Prostate gland (tissue), 2 donors: ENCODE data around the gene FNDC3B. TPM values are rescaled to one million over a fixed set of nuclear protein-coding genes. Genes with fewer than 3 reads are reported as not detected.

Experiments used
- DNase-seq: peaks from one replicate; pipeline ENCODE4 v3.0.0-alpha.2; 2019; ENCODE audit warnings: low spot score
- H3K27ac ChIP-seq, 2 donors: fragments of 200-600 bp; sonication (generic); 2 replicates each; pipeline ENCODE4 v1.5.1; 2017 to 2019
- H3K27me3 ChIP-seq: fragments of 200-600 bp; sonication (generic); replicated peaks from 2 replicates; pipeline ENCODE4 v1.5.1; 2019; ENCODE audit not compliant: insufficient read depth
- H3K36me3 ChIP-seq, 2 donors: fragments of 200-600 bp; sonication (generic); 1 replicate in 1 of 2; 2 replicates in 1 of 2; pipeline versions ENCODE4 v1.5.1 to v1.8.1; 2017 to 2019
- H3K4me1 ChIP-seq: fragments of 200-600 bp; sonication (generic); replicated peaks from 2 replicates; pipeline ENCODE4 v1.5.1; 2019
- H3K4me3 ChIP-seq, 2 donors: fragments of 200-600 bp; sonication (generic); 2 replicates each; pipeline ENCODE4 v1.5.1; 2017 to 2019
- H3K9me3 ChIP-seq: fragments of 200-600 bp; sonication (generic); 2 replicates; pipeline ENCODE4 v1.5.1; 2017
- POLR2A ChIP-seq: fragments of 450-650 bp; IDR thresholded peaks from one replicate; pipeline ENCODE4 v1.6.1; 2016; ENCODE audit warnings: antibody characterized with exemption, mild to moderate bottlenecking
- POLR2AphosphoS5 ChIP-seq: sonication (generic); formaldehyde crosslinking; IDR thresholded peaks from one replicate; pipeline ENCODE4 v1.6.1; 2017; ENCODE audit warnings: antibody characterized with exemption
- WGBS: methylation state at CpG from one replicate; pipeline ENCODE4 v1.1.5; 2018; 5-methylcytosine and 5-hydroxymethylcytosine counted together
- intact Hi-C: fragments of 100-400 bp; cut with DNase I; formaldehyde crosslinking; loops from one replicate; pipeline ENCODE4 v1.14.2; 2022
- total RNA-seq, 2 donors: library from RNA; depleted of rRNA; stranded (reverse); fragments of >200 nt; gene quantifications; one replicate each; pipeline ENCODE4 v1.1.0, GENCODE V29; 2016
- TF ChIP-seq, protein P1 (sequence below), 4 experiments: fragments of 200-600 bp in 2 of 4; fragments of 450-650 bp in 2 of 4; sonication (generic) in 2 of 4; IDR thresholded peaks; 1 replicate in 3 of 4; 2 replicates in 1 of 4; pipeline ENCODE4 v1.5.1; 2016 to 2019; ENCODE audit warnings: antibody characterized with exemption in 4 of 4, mild to moderate bottlenecking in 2 of 4, moderate library complexity in 2 of 4

The FNDC3B gene
- total RNA-seq, 2 donors from 2014 or later, result 35.9 to 62.4 TPM

DNA sequence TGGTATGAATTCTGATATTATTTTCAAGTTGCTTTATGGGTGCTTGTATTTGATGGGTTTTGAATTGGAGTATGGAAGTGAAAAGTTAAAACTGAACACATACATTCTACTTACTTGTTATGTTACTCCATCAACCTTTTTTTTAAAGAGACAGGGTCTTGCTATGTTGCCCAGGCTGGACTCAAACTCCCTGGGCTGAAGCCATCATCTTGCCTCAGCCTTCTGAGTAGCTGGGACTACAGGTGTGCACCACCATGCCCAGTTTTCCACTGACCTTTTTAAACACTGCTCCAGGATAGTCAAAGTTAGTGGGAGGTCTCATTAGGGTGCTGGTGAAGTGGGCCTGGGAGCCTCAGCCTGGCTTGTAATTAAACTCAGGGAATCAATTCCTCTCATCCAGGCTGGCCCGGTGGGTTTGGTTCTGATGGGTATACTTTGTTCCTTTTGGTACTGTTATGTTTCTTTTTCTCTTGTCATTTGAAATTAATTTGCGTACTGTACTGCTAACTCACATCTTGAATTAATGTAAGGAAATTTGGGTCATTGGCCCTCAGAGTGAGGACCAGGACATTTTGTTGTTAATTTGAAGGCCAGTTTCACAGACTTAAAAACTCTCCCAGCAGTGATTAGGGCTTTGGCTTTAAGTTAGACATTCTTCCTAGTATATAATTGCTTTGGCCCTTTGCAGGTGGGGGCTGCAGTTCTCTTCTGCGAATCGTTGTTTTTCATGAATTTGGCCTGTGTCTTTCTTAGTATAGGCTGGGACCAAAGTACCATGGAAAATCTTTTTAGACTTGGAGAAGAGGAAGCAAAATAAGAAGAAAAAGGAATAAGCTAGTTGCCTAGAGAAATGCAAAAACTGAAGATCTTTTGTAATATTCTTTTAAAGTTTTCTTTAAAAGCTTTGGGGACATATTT is 66.9 kb downstream of the FNDC3B start:
- intact Hi-C loops, result no loop called here
- WGBS, result 93% methylated on average over 4 of the region's 4 CpGs
- no peak overlapping the region for H3K27ac ChIP-seq
- TF ChIP-seq POLR2A (no peak), POLR2AphosphoS5 (no peak)
- TF ChIP-seq, protein P1, sequence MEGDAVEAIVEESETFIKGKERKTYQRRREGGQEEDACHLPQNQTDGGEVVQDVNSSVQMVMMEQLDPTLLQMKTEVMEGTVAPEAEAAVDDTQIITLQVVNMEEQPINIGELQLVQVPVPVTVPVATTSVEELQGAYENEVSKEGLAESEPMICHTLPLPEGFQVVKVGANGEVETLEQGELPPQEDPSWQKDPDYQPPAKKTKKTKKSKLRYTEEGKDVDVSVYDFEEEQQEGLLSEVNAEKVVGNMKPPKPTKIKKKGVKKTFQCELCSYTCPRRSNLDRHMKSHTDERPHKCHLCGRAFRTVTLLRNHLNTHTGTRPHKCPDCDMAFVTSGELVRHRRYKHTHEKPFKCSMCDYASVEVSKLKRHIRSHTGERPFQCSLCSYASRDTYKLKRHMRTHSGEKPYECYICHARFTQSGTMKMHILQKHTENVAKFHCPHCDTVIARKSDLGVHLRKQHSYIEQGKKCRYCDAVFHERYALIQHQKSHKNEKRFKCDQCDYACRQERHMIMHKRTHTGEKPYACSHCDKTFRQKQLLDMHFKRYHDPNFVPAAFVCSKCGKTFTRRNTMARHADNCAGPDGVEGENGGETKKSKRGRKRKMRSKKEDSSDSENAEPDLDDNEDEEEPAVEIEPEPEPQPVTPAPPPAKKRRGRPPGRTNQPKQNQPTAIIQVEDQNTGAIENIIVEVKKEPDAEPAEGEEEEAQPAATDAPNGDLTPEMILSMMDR (IDR thresholded peaks at IDR 0.05), result no peak
- no peak for DNase-seq
- H3K27me3 ChIP-seq, result no peaks in the 10 kb centered on the region
- no peaks in the 10 kb centered on the region for H3K9me3 ChIP-seq
- no peak overlapping the region for H3K4me3 ChIP-seq
- peaks cover 6% of the 10 kb centered on the region for H3K4me1 ChIP-seq
- H3K36me3 ChIP-seq, result no peaks in the 10 kb centered on the region

DNA sequence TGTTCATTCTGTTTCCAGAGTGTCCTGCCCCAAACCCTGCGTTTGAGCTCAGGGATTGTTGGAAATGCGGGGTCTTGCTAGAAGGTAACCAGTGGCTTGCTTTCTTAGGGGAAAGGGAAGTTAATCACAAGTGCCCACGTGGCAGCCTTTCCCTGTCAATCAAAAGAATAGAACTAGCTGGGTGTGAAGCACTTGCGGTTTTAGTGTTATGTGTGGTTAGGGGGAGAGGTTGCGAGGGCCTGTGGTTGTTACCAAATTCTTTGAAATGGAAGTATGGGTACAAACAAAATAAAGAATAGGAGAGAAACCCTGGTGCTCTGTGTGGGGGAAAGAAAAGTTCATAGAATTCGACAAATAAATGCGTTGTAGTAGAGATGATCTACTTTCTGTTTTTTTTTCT is 67.6 kb downstream of the FNDC3B start:
- TF ChIP-seq, protein P1 (IDR thresholded peaks at IDR 0.05), result no peak
- TF ChIP-seq POLR2AphosphoS5 (no peak), POLR2A (no peak)
- DNase-seq, result no peak
- H3K4me1 ChIP-seq, result peaks cover 6% of the 10 kb centered on the region
- no peaks in the 10 kb centered on the region for H3K9me3 ChIP-seq
- no peak overlapping the region for H3K4me3 ChIP-seq
- intact Hi-C loops, result no loop called here
- no peaks in the 10 kb centered on the region for H3K36me3 ChIP-seq
- WGBS, result 84% methylated on average over 7 of the region's 7 CpGs
- H3K27ac ChIP-seq, result no peak overlapping the region
- H3K27me3 ChIP-seq, result no peaks in the 10 kb centered on the region

DNA sequence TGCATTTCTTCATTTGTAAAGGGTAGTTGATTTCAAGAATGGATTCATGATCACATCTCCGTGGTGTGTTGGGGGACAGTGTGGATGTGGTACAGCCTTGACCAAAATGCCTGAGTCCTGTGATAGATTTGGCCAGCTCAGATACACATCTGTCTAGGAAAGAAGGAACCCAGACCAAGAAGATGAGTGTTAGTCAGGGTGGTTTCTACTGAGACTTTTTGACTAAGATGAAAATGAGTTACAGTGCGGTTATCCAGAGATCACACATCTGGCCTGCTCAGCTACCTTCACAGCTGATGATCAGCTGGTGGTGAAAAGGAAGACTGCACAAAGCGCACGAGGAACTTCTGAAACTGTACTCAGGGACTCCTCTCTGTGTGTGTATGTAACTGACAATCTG is 68.0 kb downstream of the FNDC3B start:
- 80% methylated on average over 4 of the region's 4 CpGs for WGBS
- H3K27ac ChIP-seq, result no peak overlapping the region

DNA sequence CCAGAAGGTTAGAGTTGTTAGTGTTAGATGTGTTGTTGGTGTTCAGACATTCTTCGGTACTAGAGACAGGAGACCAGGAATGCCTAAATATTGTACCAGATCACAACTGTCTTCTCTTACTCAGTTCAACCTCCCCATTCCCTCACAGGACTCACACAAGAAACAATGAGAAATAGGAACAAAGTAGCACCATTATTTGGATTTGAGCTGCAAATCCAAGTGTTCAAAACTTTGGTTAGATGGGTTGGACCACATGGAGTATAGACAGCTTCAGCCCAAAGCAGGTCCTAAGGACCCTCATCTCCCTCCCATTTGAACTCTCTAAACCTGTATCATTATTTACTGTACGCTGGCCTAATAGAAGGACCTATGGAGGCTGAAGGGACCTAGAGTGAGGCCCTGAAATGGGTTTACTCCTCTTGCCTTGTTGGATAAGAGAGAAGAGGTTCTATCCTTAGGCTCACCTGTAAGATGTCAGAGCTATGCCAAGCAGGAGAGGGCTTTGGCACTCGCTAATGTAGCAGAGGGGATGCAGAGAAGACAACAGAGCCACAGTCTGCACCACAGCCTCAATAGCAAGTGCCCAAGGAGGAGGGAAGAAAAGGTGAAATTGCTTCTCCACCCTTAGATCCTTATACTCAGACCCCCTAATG is 70.9 kb downstream of the FNDC3B start:
- H3K9me3 ChIP-seq, result no peaks in the 10 kb centered on the region
- no peaks in the 10 kb centered on the region for H3K36me3 ChIP-seq
- no peak overlapping the region for H3K27ac ChIP-seq
- TF ChIP-seq, protein P1 (IDR thresholded peaks at IDR 0.05), result no peak
- TF ChIP-seq POLR2AphosphoS5, result no peak
- TF ChIP-seq POLR2A, result no peak
- peaks cover 5% of the 10 kb centered on the region for H3K4me1 ChIP-seq
- intact Hi-C loops, result no loop called here
- no peaks in the 10 kb centered on the region for H3K27me3 ChIP-seq
- DNase-seq, result no peak
- 100% methylated on average over 3 of the region's 3 CpGs for WGBS
- H3K4me3 ChIP-seq, result no peak overlapping the region

More for the DNA sequence above, 68.0 kb downstream of the FNDC3B start:
- H3K9me3 ChIP-seq, result no peaks in the 10 kb centered on the region
- DNase-seq, result no peak
- no peaks in the 10 kb centered on the region for H3K27me3 ChIP-seq
- H3K4me1 ChIP-seq, result peaks cover 6% of the 10 kb centered on the region
- intact Hi-C loops, result no loop called here
- TF ChIP-seq POLR2A, result no peak
- TF ChIP-seq, protein P1 (IDR thresholded peaks at IDR 0.05), result no peak
- no peak for TF ChIP-seq POLR2AphosphoS5
- no peak overlapping the region for H3K4me3 ChIP-seq
- H3K36me3 ChIP-seq, result no peaks in the 10 kb centered on the region
